Measurements from ENCODE around the gene ALPG.

GRCh38 chr2:232377841-232378734 lies 28.6 kb upstream of the ALPG start:
- TF ChIP-seq CTCF (IDR thresholded peaks at IDR 0.05; ENCODE audit: low read length), result no peak
- TF ChIP-seq EZH2 (IDR thresholded peaks at IDR 0.05; ENCODE audit: borderline replicate concordance, low read length), result no peak
